OCI-LY1 (cell line): ENCODE results near the gene OASL.

Experiments used
- H2AFZ ChIP-seq: fragments of 200-600 bp; sonication (generic), shearing (Covaris generic); 2 replicates; pipeline ENCODE4 v1.6.0; 2014; ENCODE audit warnings: antibody characterized with exemption, mild to moderate bottlenecking, low read length
- H3F3A ChIP-seq: fragments of 200-600 bp; sonication (generic), shearing (Covaris generic); 2 replicates; pipeline ENCODE4 v1.6.0; 2014; ENCODE audit warnings: mild to moderate bottlenecking, antibody characterized with exemption, low read length, moderate library complexity; ENCODE audit not compliant: insufficient read depth
- H3K27ac ChIP-seq: fragments of 200-600 bp; sonication (generic); 2 replicates; pipeline ENCODE4 v1.5.1; 2014; ENCODE audit warnings: low read length, mixed run types, mild to moderate bottlenecking, low read depth; ENCODE audit not compliant: poor library complexity, severe bottlenecking
- H3K27me3 ChIP-seq: fragments of 200-600 bp; sonication (generic); 2 replicates; pipeline ENCODE4 v1.6.0; 2014; ENCODE audit warnings: antibody characterized with exemption, mild to moderate bottlenecking, low read length, moderate library complexity; ENCODE audit not compliant: insufficient read depth
- H3K36me3 ChIP-seq: fragments of 200-600 bp; sonication (generic); 2 replicates; pipeline ENCODE4 v1.6.1; 2014; ENCODE audit warnings: mild to moderate bottlenecking, antibody characterized with exemption, low read length, moderate library complexity, mixed read lengths; ENCODE audit not compliant: insufficient read depth
- H3K4me1 ChIP-seq: fragments of 200-600 bp; sonication (generic); 2 replicates; pipeline ENCODE4 v1.5.1; 2014; ENCODE audit warnings: mild to moderate bottlenecking, low read length, moderate library complexity; ENCODE audit not compliant: insufficient read depth, severe bottlenecking
- H3K4me2 ChIP-seq: fragments of 200-600 bp; sonication (generic), shearing (Covaris generic); 2 replicates; pipeline ENCODE4 v1.6.1; 2014; ENCODE audit warnings: low read length
- H3K4me3 ChIP-seq: fragments of 200-600 bp; sonication (generic); 2 replicates; pipeline ENCODE4 v1.5.1; 2014; ENCODE audit warnings: low read length, low read depth, mild to moderate bottlenecking, mixed read lengths; ENCODE audit not compliant: poor library complexity, severe bottlenecking
- H3K79me2 ChIP-seq: fragments of 200-600 bp; shearing (Covaris generic); 2 replicates; pipeline ENCODE4 v1.6.1; 2016; ENCODE audit warnings: mixed run types, low read length, mixed read lengths; ENCODE audit not compliant: insufficient read depth
- H3K9ac ChIP-seq: fragments of 200-600 bp; sonication (generic), shearing (Covaris generic); 2 replicates; pipeline ENCODE4 v1.6.1; 2014; ENCODE audit warnings: mild to moderate bottlenecking, low read length, mixed read lengths
- H3K9me2 ChIP-seq: fragments of 200-600 bp; sonication (generic), shearing (Covaris generic); 2 replicates; pipeline ENCODE4 v1.6.1; 2014; ENCODE audit warnings: low read depth, mild to moderate bottlenecking, low read length, mixed read lengths
- H3K9me3 ChIP-seq: fragments of 200-600 bp; shearing (Covaris generic); 2 replicates; pipeline ENCODE4 v1.6.1; 2014; ENCODE audit warnings: low read length, mixed read lengths
- H4K20me1 ChIP-seq: fragments of 200-600 bp; sonication (generic), shearing (Covaris generic); 2 replicates; pipeline ENCODE4 v1.6.0; 2016; ENCODE audit warnings: mild to moderate bottlenecking, low read length; ENCODE audit not compliant: insufficient read depth
- CTCF ChIP-seq: fragments of 200-600 bp; sonication (generic), shearing (Covaris generic); IDR thresholded peaks from 2 replicates; pipeline ENCODE4 v1.5.1; 2017; ENCODE audit warnings: mild to moderate bottlenecking, antibody characterized with exemption, low read length, moderate library complexity, mixed read lengths
- EZH2 ChIP-seq: fragments of 200-600 bp; sonication (generic), shearing (Covaris generic); IDR thresholded peaks from 2 replicates; pipeline ENCODE4 v1.8.0; 2017; ENCODE audit warnings: borderline replicate concordance, mixed run types, mild to moderate bottlenecking, antibody characterized with exemption, low read length, moderate library complexity, mixed read lengths

Gene OASL

GRCh38 chr12:120999191-121000120 is 39.6 kb downstream of the OASL start:
- H3K27me3 ChIP-seq, result no peaks in the 10 kb centered on the region
- no peaks in the 10 kb centered on the region for H3K9me2 ChIP-seq
- no peaks in the 10 kb centered on the region for H3F3A ChIP-seq
- no peaks in the 10 kb centered on the region for H3K4me1 ChIP-seq
- no peak overlapping the region for H2AFZ ChIP-seq
- H3K9me3 ChIP-seq, result no peaks in the 10 kb centered on the region
- peaks cover 13% of the 10 kb centered on the region; the same call in 1 of the 2 replicates for H3K36me3 ChIP-seq
- H4K20me1 ChIP-seq, result no peaks in the 10 kb centered on the region
- H3K27ac ChIP-seq, result no peak overlapping the region
- H3K9ac ChIP-seq, result no peak overlapping the region
- H3K79me2 ChIP-seq, result no peaks in the 10 kb centered on the region
- H3K4me3 ChIP-seq, result no peak overlapping the region
- TF ChIP-seq CTCF, result no peak
- TF ChIP-seq EZH2, result no peak
- no peak overlapping the region for H3K4me2 ChIP-seq

GRCh38 chr12:120998435-120998834 is 40.6 kb downstream of the OASL start:
- peaks cover 3% of the 10 kb centered on the region; the same call in 1 of the 2 replicates for H3K36me3 ChIP-seq
- no peaks in the 10 kb centered on the region for H3F3A ChIP-seq
- no peaks in the 10 kb centered on the region for H3K79me2 ChIP-seq
- no peak overlapping the region for H3K27ac ChIP-seq
- H3K4me1 ChIP-seq, result no peaks in the 10 kb centered on the region
- H3K4me3 ChIP-seq, result no peak overlapping the region
- H2AFZ ChIP-seq, result no peak overlapping the region
- H3K4me2 ChIP-seq, result no peak overlapping the region
- H3K9me2 ChIP-seq, result no peaks in the 10 kb centered on the region
- no peaks in the 10 kb centered on the region for H3K27me3 ChIP-seq
- H3K9me3 ChIP-seq, result no peaks in the 10 kb centered on the region
- no peaks in the 10 kb centered on the region for H4K20me1 ChIP-seq
- TF ChIP-seq CTCF (no peak), EZH2 (no peak)
- H3K9ac ChIP-seq, result no peak overlapping the region

DNA sequence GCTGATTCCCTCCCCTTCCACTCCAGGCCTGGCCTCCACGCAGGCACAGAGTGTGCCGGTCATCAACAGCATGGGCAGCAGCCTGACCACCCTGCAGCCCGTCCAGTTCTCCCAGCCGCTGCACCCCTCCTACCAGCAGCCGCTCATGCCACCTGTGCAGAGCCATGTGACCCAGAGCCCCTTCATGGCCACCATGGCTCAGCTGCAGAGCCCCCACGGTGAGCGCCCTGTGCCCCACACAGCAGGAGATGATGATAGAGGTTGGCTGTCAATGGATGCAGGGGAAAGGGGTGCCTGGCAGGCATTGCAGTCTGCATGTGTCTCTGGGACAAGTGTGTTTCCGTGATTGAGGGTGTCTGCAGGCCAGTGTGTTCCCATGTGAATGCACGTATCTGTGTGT is 41.6 kb downstream of the OASL start:
- Histone ChIP-seq H3K9ac (no peak overlapping the region), H3F3A (no peaks in the 10 kb centered on the region), H3K4me1 (no peaks in the 10 kb centered on the region), H3K27ac (no peak overlapping the region), H3K4me2 (no peak overlapping the region), H3K4me3 (no peak overlapping the region), H3K79me2 (no peaks in the 10 kb centered on the region), H2AFZ (no peak overlapping the region), H3K9me3 (no peaks in the 10 kb centered on the region), H4K20me1 (no peaks in the 10 kb centered on the region), H3K36me3 (no peaks in the 10 kb centered on the region), H3K27me3 (no peaks in the 10 kb centered on the region), H3K9me2 (no peaks in the 10 kb centered on the region)
- TF ChIP-seq EZH2 (no peak), CTCF (no peak)
